HG02759 (cell line): ENCODE data around the gene TENM3.
A peak's percentile ranks its signal among the peaks of the same experiment; 100 is the strongest.

Experiments used
- ATAC-seq: cut with Tn5 transposase; IDR thresholded peaks from one replicate; pipeline ENCODE4 v1.9.1; 2021; ENCODE audit warnings: mild to moderate bottlenecking, moderate library complexity; ENCODE audit not compliant: unreplicated experiment

The TENM3 gene

DNA sequence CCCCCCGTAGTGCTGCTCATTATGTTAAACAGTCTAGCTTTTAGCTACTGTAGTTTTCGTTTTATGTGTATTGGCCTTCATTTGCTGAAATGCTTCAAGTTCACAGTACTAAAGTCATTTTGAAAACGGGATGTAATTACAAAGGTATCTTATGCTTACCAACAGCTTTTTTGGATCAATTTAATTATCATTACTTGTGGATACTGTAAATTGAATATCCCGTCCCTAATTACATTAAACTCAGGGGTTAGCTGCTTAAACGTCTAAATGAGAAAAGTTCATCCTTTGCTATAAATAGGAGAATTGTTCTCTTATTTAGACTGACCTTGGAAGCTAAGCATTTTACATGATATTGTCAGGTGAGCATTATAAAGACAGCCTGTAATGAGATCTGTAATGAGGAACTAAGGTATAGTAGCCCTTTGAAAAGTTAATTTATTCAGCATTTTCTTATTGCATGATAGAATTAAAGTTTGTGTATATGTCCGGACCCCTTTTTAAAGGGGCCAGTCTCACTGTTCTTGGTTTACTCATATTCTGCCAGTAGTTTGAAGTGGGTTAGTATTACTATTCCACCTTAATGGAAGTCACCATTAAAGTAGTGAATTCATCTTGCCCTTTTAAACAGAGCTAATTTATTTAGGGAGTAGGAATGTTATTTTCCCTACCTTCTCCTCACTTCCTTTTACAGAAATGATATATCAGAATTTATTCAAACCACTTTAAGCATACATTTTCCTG lies 252.6 kb downstream of the TENM3 start:
- no peak for ATAC-seq

DNA sequence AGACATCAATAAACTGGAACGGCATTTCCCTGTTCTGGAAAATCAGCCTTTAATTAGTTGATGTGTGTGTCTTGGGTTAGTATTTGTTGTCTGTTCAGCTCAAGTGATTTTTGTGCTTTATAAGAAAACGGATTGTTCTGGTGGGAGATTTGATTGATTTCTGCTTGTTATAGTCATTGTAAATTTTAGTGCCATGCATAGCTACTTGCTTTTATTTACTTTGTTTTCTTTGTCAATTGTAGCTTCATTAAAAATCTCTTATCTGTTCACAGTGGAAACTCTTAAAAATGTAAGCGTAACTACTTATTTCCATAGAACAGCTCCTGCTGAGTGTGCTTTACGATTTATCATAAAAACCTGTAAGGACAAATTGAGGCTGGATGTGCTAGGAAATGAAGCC lies 253.2 kb downstream of the TENM3 start:
- no peak for ATAC-seq

DNA sequence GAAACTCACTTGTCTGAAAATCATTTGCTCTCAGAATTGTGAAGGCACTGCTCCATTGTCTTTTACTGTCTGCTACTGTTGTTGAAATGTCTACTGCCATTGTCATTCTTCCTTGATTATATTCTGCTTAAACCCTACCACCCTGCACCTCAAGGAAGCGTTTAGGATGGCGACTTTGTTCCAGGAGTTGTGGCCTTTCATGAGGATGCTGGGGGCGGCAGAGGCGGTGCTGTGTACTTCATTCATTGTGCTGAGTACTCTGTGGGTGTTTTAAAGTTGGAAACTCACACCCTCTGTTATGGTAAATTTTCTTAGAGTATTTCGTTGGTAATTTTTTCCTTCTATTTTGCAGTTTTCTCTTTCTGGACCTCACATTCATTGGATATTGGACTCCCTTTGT lies 258.9 kb downstream of the TENM3 start:
- ATAC-seq = no peak

DNA sequence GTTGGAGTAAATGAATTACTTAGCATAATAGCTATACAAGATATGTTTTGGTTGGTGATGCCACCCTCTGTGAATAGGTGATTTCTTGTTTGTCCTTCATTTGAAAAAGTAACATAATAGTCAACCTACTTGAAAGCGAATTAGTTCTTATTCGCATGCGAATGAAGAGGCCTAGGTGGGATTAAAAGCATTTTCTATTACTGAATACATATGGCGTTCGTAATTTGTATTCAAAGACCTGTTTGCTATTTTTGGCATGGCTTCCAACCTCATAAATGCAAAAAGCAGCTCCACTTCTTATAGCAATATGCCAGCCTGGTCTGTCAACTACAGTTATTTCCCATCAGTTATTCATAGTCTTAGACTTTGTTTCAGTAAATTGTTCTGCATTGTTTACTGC lies 261.3 kb downstream of the TENM3 start:
- no peak for ATAC-seq

DNA sequence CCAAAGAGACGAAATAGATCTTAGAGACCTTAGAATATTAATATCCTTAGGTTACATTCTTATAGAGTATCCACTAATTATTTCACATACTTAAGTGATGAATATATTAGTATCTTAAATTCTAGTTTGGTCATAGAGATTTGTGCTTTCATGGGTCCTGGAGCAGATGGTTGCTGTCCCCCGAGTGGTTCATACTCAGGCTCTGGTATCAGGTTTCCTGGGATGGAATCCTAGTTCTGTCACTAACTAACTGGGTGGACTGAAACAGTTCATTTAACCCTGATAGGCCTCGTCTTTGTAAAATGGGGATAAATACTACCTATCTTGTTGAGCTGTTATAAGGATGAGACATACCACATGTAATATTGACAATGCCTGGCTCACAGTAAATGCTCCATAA lies 264.6 kb downstream of the TENM3 start:
- ATAC-seq = no peak

DNA sequence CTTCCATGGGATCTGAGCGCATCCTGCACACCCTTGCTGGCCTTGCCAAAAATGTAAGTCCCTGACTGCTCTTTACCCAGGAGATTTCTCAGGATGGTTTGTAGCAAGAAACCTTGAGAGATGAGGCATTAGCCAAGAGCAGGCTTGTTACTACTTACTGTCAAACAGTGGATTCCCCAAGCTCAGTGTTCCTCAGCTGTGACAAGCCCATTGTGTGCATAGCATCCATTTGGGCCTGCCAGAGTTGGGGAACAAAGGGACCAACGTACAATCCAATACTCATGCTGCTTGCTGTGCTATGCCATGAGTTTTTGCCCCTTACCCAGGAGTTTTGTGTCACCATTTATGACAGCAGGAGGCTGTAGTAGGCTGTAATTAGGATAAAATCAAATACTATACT lies 267.6 kb downstream of the TENM3 start:
- ATAC-seq = no peak

DNA sequence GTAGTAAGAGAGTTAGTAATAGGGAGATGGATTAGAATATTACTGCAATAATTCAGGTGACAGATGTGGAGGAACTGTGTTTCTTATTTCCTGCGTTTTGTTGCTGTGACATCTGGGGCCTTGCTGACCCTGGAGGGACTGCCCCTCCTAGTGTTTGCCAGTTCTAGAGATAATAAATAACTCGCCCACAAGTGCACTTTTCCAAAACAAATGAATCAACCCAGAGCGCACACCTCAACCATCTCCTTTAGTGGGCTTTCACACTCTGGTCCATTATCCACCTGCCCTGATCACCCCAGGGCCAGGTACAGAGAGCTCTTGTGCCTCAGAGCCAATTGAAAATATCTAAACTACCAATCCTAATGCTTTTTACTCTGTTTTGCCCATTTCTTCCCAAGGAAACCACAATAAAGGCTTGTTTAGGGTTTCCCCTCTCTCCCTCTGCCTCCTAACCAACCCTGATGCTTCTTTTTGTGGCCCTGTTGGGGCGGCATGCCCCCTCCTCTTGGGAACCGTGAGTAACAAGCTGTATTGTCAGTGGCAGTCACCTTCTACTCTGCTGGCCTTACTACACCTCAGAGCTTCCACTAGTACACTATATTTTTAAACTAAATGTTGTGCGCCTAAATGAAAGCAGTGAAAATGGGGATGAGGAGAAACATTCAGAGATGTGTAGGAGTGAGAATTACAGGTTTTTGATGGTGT lies 270.5 kb downstream of the TENM3 start:
- ATAC-seq = peak; percentile 50

DNA sequence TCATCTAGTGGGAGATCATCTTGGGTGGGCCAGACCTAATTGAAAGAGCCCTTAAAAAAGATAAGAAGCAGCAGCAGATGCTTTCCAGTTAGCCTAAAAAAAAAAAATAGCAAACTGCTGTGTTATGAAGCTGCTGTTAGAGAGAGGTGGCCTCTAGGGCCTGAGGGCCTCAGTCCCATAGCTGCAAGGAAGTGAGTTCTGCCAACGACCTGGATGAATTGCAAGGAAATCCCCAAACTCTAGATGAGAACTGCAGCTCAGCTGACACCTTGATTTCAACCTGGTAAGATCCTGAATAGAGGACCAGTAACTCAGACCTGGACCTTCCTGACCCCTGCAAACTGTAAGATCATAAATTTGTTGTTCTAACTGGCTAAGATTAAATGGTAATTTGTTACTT lies 275.2 kb downstream of the TENM3 start:
- ATAC-seq = no peak

DNA sequence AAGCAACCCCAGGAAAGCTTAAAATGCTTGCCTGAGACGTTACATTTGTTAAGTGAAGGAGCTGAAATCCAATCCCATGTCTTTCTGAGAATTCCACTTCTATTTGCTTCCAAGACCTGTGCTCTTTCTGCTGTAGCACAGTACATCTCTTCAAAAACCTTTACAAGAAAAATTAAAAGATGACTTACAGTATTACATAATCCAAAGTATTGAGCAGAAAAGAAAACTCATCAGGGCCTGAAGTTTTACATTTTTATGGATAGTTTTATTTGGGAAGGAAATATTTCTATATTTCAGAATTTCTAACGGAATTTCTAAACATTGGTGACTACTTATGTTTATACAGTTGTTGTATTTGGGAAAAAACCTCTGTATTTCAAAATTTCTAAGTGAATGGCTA lies 276.3 kb downstream of the TENM3 start:
- ATAC-seq = no peak

DNA sequence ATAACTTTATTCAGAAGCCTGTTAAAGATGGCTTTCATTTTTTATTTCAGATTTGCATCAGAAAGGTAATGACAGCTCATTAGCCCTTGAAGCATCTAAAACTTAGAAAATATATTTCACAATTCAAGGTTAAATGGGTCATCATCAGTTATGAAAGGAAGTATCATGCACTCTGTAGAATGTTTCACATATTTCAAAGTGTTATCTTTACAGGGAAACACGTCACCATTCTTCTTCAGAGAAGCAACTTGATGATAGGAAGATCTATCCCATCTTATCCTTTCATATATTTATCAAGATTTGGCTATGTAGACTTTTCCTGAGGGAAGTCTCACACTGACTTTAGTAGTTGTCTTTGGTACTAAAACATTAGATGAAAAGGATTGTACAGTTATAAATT lies 277.8 kb downstream of the TENM3 start:
- ATAC-seq = no peak

DNA sequence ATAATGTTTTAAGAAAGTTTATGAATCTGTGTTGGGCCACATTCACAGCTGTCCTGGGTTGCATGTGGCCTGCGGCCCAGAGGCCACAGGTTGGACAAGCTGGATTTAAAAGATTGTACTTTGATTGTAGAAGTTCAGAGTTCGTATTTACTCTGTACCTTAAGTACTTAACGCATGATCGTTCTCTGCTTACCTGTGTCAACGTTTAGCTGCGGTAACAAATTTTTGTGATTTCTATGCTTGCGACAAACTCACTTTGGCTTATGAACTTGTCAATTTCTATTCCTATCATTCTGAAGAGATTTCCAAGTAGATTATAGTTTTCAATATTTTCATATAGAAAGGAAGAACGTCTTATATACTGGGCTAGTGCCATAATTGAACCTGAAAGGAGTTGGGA lies 285.6 kb downstream of the TENM3 start:
- no peak for ATAC-seq

DNA sequence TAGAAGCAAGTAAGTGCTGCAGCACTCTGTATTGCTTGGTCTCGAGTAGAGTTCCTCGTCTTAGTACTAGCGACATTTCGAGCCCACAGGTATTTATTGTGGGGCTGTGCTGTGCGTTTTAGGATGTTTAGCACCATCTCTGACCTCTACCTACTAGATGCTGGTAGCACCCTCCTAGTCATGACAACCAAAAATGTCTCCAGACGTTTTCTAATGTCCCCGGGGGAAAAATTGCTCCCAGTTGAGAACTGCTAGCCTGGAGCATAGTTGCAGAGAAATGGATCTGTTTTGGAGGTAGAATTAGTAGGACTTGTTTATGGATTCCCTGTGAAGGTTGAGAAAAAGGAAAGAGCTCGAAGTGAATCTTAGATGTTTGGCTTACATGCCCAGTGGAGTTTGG lies 287.2 kb downstream of the TENM3 start:
- ATAC-seq = no peak

DNA sequence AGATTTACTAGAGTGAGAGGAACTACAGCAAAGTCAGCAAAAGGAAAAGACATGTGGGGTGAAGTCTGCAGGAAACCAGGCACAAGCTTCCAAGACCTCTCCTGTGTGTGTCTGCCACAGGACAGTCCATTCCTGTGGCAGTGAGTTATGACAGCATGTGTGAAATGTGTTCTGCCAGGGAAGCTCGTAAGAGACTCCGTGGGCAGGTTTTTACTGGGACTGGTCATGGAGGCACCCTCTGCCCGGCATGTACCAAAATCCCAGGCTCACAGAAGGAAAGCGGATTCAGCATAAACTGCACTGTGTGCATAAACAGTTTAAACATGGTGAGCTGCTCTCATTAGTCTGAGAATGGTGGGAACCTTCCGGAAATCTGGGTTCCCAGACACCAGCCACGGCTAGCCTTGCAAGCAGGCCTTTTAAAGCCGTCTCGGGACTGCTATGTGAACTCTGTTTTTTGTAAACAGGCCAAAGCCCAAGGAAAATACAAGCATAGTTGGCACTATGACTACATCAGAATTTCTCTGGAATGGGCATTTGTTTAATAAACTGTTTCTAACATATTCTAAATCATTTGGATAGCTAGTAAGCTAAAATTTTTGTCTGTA lies 288.5 kb downstream of the TENM3 start:
- ATAC-seq = no peak

DNA sequence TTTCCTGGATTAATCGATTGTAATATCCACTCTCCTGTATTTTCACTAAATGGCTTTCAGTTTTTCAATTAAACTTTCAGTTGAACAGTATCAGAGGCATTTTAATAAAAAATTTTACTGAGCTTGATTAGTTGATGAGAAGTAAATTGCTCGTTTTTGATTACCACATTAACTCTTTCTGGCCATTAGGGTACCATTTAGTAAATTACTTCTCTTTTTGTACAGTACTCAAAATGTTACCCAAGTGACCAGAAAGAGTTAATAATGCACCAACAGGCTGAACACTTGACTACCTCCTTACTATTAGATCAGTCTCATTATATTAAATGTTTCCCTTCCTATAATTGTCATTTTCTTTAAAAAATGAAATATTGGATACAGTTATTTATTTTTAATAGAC lies 289.2 kb downstream of the TENM3 start:
- ATAC-seq = no peak

DNA sequence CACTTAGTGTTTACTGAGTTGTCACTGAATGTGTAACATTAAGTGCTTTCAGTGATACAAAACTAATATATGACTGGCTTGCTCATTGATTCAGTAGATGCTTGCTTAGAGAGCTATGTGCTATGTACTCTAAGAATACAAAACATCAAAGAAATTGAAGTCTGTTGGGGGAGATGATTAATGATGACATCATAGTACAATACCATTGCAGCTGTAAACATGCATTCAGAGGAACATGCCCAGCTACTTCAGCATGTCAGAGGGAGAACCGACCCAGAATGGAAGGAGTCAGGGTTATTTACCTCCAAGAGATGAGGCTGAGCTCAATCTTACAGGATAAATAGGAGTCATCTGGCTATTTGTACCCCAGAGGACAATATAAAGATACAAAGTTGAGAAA lies 290.8 kb downstream of the TENM3 start:
- ATAC-seq = no peak

DNA sequence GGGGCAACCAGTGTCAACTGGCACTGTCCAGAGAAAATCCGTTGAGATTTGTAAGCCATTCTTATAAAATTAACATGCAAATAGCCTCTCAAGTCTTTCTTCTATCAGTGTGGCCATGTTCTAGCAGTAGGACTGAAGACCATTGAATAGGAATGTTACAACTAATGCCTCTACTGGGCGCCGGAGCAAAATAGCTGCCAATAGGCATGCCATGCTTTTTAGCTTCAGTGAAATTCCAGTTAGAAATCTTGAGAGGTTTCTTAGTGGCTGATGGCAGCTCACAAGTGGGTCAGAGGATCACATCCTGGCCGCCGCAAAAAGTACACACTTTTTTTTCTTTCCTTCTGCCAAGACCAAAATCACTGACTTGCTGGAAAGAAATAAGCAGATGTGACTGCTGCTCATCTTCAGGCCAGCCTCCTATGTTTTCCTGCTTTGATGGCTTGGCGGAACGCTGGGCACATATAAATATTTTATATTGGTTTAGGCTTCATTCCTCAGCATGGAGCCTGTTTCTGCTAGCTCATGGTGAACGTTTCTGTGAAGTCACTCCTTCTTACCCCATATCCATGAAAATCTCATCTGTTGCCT lies 293.1 kb downstream of the TENM3 start:
- no peak for ATAC-seq

DNA sequence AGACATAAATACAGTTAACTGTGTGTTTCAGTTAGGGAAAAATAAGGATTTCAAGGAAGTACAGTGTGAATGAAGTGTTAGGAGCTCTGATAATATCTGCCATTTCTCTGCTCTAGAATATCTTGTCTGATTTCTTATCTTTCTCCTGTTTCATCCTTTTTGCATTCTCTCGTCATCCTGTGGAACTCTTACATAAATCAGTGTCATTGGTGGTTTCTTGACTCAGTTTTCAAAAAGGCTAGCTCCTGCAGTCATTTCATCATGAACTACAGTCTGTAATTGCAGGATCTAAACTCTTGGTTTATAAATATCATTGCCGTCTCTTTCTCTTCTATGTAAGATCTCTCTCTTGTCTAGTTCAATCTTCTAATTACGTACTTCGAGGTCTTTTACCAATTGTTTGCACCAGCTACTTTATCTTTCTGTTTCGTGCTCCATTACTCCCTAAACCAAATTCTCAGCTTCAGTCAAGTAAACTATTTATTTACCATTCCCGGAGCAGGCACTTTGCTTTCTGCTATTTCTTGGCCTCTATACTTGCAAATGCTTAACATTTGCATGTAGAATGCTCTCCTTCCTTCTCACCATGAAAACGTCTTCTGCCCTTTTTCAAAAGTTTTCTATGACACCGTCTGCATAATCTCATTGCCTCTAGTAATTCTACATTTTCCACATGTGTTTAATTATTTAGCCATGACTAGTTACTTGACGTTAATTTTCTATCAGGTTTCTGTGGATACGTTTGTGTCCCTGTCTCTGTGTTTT lies 294.0 kb downstream of the TENM3 start:
- no peak for ATAC-seq

DNA sequence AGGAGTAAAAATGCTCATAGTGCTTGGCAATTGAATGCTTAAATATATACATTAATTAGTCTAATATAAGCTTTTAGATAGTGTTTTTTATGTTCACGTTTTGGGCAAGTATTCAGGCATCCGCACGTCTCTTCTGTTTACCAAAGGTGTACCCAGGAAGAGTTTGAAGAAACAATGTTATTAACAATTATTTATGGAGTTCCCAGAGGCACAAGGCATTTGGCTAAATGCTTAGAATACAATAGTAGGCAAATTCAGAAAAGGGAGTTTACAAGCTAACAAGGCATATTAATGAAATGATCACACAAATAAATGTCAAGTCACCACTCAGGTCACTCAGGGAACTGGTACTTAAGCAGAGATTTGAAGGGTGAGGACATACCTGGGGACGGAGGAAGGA lies 294.8 kb downstream of the TENM3 start:
- no peak for ATAC-seq

DNA sequence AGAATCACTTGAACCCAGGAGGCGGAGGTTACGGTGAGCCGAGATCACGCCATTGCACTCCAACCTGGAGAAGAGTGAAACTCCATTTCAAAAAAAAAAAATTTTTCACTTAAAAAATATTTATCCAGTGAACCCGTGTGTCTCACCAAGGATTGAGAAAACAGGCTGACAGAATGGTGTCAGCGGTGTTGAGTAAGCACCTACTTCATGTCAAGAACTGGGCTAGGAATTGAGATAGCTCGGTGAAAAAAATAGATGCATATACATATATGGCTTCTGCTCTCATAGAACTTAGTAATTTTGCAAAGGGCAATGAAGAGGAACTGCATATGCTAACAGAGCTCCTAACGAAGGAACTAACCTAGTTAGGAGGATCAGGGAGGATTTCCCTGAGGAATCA lies 297.3 kb downstream of the TENM3 start:
- ATAC-seq = no peak

DNA sequence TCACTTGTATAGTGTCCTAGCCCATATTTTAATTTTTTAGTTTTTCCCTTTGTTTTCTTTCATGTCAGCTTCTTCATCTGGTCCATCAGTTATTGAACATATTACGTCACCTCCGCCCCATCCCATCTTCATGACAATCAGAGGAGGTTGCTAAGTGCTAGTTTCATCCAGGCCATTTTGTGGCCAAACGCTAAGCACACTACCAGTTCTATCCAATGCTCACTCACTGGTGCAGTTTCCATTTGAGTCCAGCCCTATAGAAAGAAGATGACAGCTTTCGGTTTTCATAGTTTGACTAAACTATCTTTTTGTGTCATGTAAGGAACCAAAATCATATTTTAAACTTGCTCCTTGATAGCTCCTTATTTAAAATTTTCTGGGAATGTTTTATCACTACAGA lies 304.2 kb downstream of the TENM3 start:
- peak; percentile 96 for ATAC-seq

DNA sequence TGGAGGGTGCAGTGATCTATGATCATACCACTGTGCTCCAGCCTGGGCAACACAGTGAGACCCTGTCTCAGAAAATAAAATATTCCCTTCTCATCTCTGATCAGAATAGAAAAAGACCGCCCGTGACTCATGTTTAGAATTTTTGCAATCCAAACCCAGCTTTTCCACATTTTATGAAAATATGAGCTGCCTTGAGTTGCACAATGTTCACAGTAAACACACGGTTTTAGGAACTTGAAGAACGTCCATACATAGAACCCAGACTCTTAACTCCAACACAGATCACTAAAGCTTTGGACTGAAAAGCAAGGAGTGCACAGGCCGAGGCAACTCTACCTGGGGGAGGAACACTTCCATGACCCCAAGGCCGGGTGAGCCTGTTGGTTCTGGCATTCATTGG lies 305.0 kb downstream of the TENM3 start:
- no peak for ATAC-seq
